Measurements from ENCODE around the gene PTPRN2. TPM values are rescaled to one million over a fixed set of nuclear protein-coding genes. Genes with fewer than 3 reads are reported as not detected.

PTPRN2 gene
- total RNA-seq, 1 experiment from 2014 or later = 1.1 TPM

GRCh38 chr7:157532068-157532467, 1055.6 kb downstream of the PTPRN2 start:
- ChIA-PET POLR2A (no interaction called here), CTCF (no interaction called here)
- Histone ChIP-seq H3K4me3 (ENCODE audit: low read depth in 2 of 2, low read length in 2 of 2) (no peak overlapping the region), H3K27me3 (ENCODE audit: control insufficient read depth, insufficient read depth, low read length) (peaks cover 7% of the 10 kb centered on the region; the same call in 1 of the 2 replicates), H3K9me3 (ENCODE audit: control insufficient read depth, insufficient read depth, low read depth, low read length) (no peaks in the 10 kb centered on the region; the same call in 1 of the 2 replicates), H3K36me3 (ENCODE audit: control insufficient read depth, insufficient read depth, low read length) (no peaks in the 10 kb centered on the region), H3K4me1 (ENCODE audit: control insufficient read depth, insufficient read depth, low read length) (no peaks in the 10 kb centered on the region), H3K27ac (ENCODE audit: low read length) (no peak overlapping the region)
- TF ChIP-seq POLR2AphosphoS5 (IDR thresholded peaks at IDR 0.05; ENCODE audit: low read depth, low read length) (no peak), SIN3A (IDR thresholded peaks at IDR 0.05; ENCODE audit: borderline replicate concordance, insufficient read depth, low read depth, low read length) (no peak), TCF7L2 (IDR thresholded peaks at IDR 0.05; ENCODE audit: low read depth, low read length) (no peak), REST (IDR thresholded peaks at IDR 0.05; ENCODE audit: insufficient read depth in 1 of 2, low read depth in 2 of 2, low read length in 1 of 2) (no peak), CTCF (IDR thresholded peaks at IDR 0.05) (no peak)
- intact Hi-C loops (cut with micrococcal nuclease; ENCODE audit: unreplicated experiment) (no loop called here), in situ Hi-C loops (cut with HindIII; ENCODE audit: low pct_unique_long_range_greater_than_20kb, low sequenced_read_pairs) (no loop called here)
- DNase-seq (ENCODE audit: low read depth, low spot score) (no peak), ATAC-seq (no peak)
- no TSS peak for BruUV-seq (replicated peaks)

- DNase-seq (ENCODE audit: low read depth, low spot score) = no peak
- ChIA-PET CTCF (interaction anchor here (0.7 kb wide), 1 partner anchor 223 kb away, joined by 3 read pairs; no protein-coding TSS in a partner anchor), POLR2A (no interaction called here)
- Histone ChIP-seq H3K9me3 (ENCODE audit: control insufficient read depth, insufficient read depth, low read depth, low read length) (no peaks in the 10 kb centered on the region; the same call in 1 of the 2 replicates), H3K4me1 (ENCODE audit: control insufficient read depth, insufficient read depth, low read length) (no peaks in the 10 kb centered on the region), H3K36me3 (ENCODE audit: control insufficient read depth, insufficient read depth, low read length) (no peaks in the 10 kb centered on the region), H3K4me3 (ENCODE audit: low read depth in 2 of 2, low read length in 2 of 2) (no peak overlapping the region), H3K27ac (ENCODE audit: low read length) (no peak overlapping the region), H3K27me3 (ENCODE audit: control insufficient read depth, insufficient read depth, low read length) (peaks cover 1% of the 10 kb centered on the region; the same call in 1 of the 2 replicates)
- no TSS peak for BruUV-seq (replicated peaks)
- no peak for ATAC-seq
- TF ChIP-seq CTCF (IDR thresholded peaks at IDR 0.05) (no peak), POLR2AphosphoS5 (IDR thresholded peaks at IDR 0.05; ENCODE audit: low read depth, low read length) (no peak), REST (IDR thresholded peaks at IDR 0.05; ENCODE audit: insufficient read depth in 1 of 2, low read depth in 2 of 2, low read length in 1 of 2) (no peak), TCF7L2 (IDR thresholded peaks at IDR 0.05; ENCODE audit: low read depth, low read length) (no peak), SIN3A (IDR thresholded peaks at IDR 0.05; ENCODE audit: borderline replicate concordance, insufficient read depth, low read depth, low read length) (no peak)
- in situ Hi-C loops (cut with HindIII; ENCODE audit: low pct_unique_long_range_greater_than_20kb, low sequenced_read_pairs) = no loop called here
- intact Hi-C loops (cut with micrococcal nuclease; ENCODE audit: unreplicated experiment) = no loop called here
These were observed 1057.7 kb downstream of the PTPRN2 start for GRCh38 chr7:157529768-157530560.
